NOMO-1 treated with dmso at 0.1 percent for 144 hours (cell line): ENCODE data around the gene TGFBI.
"Not testable (repeated sequence)": the region's sequence is repeated elsewhere in the genome, so short reads cannot be mapped to it uniquely, and the experiment has no call there.

Source experiments
- DNase-seq: peaks from one replicate; lab custom pipeline; 2025; ENCODE audit not compliant: unreplicated experiment; lab: John Stamatoyannopoulos, UW

The TGFBI gene

GRCh38 chr5:136043968-136044610 is 15.3 kb downstream of the TGFBI start:
- DNase-seq: no peak

- DNase-seq: not testable (repeated sequence)
These were observed 16.2 kb downstream of the TGFBI start for GRCh38 chr5:136045026-136045425.

- DNase-seq: no peak
These were observed 17.5 kb downstream of the TGFBI start for GRCh38 chr5:136046246-136046645.

GRCh38 chr5:136047858-136048257 is 19.1 kb downstream of the TGFBI start:
- DNase-seq: no peak

GRCh38 chr5:136048966-136049365 is 20.2 kb downstream of the TGFBI start:
- no peak for DNase-seq

GRCh38 chr5:136051486-136052220 is 22.9 kb downstream of the TGFBI start:
- no peak for DNase-seq

GRCh38 chr5:136052692-136053335 is 24.0 kb downstream of the TGFBI start:
- DNase-seq: no peak

- no peak for DNase-seq
These were observed 24.8 kb downstream of the TGFBI start for GRCh38 chr5:136053336-136054141.

- no peak for DNase-seq
These were observed 25.6 kb downstream of the TGFBI start for GRCh38 chr5:136054142-136055019.

- no peak for DNase-seq
These were observed 27.0 kb downstream of the TGFBI start for GRCh38 chr5:136055612-136056309.

GRCh38 chr5:136056336-136056735 is 27.5 kb downstream of the TGFBI start:
- DNase-seq: no peak

GRCh38 chr5:136056771-136057335 is 28.1 kb downstream of the TGFBI start:
- DNase-seq: no peak

- no peak for DNase-seq
These were observed 28.7 kb downstream of the TGFBI start for GRCh38 chr5:136057401-136058038.

- DNase-seq: no peak
These were observed 29.5 kb downstream of the TGFBI start for GRCh38 chr5:136058039-136058971.

- DNase-seq: no peak
These were observed 30.2 kb downstream of the TGFBI start for GRCh38 chr5:136058972-136059354.

GRCh38 chr5:136060963-136061362 is 32.2 kb downstream of the TGFBI start:
- DNase-seq: no peak

- no peak for DNase-seq
These were observed 33.0 kb downstream of the TGFBI start for GRCh38 chr5:136061630-136062365.
